Activated CD4-positive, CD25-positive, alpha-beta regulatory T cell (primary cell): Measurements from ENCODE around the gene PCDH9.
"Not testable (repeated sequence)": the region's sequence is repeated elsewhere in the genome, so short reads cannot be mapped to it uniquely, and the experiment has no call there.

ENCODE experiments used
- DNase-seq, 4 experiments: peaks; one replicate each; lab custom pipeline; 2025; lab: John Stamatoyannopoulos, UW

PCDH9 gene

DNA sequence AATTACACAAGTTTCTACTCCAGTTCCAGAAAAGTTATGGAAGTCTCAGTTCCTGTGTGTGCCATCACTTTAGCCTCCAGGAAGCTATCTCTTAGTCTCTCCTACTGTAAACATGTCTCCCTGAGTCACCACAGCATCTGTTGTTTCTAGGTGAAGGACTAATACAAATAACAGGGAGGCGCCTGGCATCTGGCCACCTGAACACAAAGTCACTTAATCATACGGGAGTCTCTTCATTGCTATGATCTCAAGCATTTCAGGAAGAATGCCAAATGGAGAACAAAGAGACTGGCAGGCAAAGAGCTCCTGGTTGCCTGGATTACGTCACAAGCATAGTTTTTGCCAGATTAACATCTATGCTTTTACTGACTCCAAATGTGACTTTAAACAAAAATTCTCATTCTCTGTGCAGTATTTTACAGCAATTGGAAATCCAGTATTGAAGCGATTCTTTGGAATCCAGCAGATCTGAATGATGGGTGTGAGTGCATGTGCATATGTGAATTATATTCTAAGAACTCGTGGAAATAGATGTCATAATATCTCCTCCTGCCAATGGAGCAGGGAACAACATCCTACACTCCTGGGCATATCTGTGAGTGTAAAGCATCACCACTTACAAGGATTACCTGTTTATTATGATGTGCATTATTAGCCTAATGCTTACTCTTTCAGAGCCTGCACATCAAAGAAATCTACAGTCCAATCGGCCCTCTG lies 572.8 kb downstream of the PCDH9 start:
- DNase-seq = no peak

DNA sequence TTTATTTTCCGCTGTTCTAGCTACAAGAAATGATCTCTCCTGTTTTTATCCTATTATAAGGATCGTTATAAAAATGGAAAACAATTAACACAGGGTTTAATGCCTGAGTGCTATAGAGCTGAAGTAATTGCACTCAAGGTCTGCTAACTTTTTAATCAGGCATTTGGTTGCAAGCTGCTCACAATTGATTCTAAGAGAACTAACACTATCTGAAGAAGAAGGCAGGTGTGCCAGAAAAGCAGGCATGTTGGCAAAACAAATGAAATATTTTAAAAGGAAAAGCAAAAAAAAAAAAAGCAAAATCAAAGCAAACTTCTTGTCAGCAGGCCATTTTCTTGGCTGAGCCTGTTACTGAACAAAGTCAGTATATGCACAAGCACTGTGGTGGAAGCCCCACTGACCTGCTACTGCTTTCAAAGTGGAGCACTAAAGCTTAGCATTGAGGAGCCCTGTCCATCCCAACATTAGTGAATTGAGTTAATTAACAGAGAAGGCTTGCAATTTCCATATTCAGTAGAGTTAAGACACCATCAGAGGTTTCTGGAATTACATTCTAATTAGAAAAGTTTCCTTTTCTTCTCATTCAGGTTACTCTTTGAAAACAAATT lies 574.2 kb downstream of the PCDH9 start:
- no peak for DNase-seq

DNA sequence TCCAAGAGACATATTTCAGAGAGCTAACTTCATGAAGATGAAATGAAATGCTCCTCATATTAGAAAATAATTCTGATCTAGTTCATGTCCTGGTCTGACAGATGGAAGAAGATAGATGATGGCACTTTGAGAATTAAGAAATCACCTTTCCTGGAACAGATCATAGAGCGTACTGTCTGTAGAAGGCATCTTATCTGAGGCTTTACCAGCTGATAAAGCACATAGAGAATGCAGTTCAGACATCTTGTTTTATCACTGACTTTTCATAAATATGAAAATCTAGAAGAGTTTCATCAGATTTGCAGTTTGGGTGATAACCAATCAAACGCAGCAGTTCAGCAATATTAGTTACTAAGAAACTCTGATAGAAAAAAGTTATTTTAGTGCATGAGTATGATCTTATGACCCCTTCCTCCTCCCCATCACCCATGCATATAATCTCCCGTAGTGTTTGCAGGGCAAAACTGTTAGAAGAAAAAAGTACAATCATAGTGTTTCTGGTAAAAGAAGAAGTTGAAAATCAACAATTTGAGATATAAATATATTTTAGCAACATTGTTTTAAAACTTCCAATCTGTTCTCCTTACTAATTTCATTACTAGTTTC lies 585.2 kb downstream of the PCDH9 start:
- no peak for DNase-seq

DNA sequence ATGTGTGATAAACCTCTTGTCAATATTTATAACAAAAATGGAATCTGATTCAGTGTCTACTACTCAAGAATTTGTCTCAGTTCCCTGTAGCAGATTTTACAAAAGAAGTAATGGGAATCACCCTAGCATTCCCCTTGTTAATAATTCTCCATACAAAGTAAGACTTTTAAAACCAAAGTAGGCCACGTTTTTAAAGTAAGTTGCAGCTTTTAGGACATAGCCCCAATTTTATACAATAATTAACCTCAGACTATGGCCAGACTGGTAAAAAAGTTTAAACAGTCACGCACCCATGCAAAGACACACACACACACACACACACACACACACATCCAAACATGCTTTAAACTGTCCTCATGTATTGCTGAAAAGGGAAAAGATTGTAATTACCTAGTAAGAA lies 589.9 kb downstream of the PCDH9 start:
- DNase-seq = no peak

GRCh38 chr13:66639044-66639443 lies 591.1 kb downstream of the PCDH9 start:
- DNase-seq = no peak

DNA sequence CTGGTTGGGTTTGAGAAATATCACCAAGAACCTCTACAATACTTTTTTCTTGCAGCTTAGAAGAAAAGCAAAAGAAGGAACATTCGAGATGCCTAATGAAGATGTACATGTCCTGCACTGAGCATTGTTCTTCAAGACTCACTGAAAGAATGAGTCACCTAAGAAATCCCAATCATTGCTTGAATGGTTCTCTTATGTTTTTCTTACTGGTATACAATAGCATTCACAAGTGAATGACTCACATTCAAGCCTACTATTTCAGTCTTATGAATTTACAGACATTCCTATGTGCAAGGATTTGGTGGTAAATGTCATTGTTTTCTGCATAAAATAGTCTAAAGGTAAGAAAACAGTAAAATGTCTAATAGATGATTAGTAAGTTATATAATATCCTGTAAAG lies 594.6 kb downstream of the PCDH9 start:
- no peak for DNase-seq

DNA sequence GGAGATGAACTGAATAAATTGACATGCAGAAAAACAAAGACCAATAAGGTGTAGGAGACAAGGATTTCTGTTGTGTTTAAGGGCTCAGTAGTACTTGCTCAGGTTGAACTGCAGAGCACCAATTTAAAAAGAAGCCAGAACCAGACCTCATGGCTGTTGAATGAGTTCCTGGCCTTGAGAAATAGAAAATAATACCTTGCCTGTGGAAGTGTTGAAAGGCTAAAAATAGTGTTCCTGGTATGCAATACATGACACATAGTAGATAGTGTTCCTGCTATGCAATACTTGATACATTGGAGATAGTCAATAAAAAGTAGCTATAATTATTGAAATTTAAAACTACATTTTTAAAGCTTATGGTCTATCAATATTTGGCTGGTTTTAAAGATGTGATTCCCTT lies 595.8 kb downstream of the PCDH9 start:
- DNase-seq = no peak

GRCh38 chr13:66627512-66627911 lies 602.6 kb downstream of the PCDH9 start:
- DNase-seq = no peak

- no peak for DNase-seq
Measured at GRCh38 chr13:66624302-66624701, 605.8 kb downstream of the PCDH9 start.

DNA sequence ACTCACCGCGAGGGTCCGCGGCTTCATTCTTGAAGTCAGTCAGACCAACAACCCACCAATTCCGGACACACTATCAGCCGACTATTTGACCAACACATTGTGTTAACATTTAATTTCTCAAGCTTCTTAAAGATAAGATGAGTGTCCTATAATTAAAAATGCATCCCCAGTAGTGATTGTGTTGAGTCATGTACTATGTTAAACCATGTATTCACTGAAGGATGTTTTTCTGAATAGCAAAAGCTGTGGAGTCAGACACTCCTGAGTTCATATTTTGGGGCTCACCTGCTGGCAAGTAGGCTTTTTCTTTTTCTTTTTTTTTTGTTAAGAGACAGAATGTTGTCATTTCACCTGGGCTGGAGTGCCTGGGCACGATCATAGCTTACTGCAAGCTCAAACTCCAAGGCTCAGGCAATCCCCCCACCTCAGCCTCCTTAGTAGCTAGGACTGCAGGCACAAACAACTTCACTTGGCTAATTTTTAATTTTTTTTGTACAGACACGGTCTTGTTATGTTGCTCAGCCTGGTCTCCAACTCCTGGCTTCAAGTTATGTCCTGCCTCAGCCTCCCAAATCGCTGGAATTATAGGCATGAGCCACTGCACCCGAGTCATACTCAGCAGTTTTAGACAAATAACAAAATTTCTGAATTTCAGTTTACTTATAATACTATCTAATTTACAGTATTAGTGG lies 606.9 kb downstream of the PCDH9 start:
- no peak for DNase-seq

DNA sequence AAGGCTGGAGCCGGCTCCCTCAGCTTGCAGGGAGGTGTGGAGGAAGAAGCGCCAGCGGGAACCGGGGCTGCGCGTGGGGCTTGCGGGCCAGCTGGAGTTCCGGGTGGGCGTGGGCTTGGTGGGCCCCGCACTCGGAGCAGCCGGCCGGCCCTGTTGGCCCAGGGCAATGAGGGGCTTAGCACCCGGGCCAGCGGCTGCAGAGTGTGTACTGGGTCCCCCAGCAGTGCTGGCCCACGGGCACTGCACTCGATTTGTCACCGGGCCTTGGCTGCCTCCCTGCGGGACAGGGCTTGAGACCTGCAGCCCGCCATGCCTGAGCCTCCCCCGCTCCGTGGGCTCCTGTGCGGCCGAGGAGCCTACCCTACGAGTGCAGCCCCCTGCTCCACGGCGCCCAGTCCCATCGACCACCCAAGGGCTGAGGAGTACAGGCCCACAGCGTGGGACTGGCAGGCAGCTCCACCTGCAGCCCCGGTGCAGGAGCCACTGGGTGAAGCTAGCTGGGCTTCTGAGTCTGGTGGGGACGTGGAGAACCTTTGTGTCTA lies 608.2 kb downstream of the PCDH9 start:
- not testable (repeated sequence) for DNase-seq

- DNase-seq = no peak
Measured at GRCh38 chr13:66618702-66619101, 611.4 kb downstream of the PCDH9 start.

GRCh38 chr13:66617786-66618185 lies 612.4 kb downstream of the PCDH9 start:
- DNase-seq = no peak

DNA sequence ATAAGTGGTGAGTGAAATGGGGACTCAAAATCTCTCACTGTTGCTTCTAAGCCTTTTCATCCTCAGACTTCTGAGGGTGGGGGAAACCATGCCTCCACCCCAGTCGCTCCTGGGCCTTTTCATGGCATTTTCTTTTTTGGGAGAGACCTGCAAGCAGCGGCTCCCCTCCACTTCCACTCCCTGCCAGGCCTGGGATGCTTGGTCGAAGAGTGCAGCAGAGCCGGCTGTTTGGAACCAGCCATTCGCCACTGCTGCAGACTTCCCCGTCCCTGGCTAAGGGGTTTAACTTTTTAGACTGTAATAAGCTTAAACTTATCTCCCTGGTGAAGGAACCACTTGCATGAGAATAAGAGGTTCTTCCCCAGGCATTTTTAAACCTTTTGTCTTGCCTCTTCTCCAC lies 617.2 kb downstream of the PCDH9 start:
- no peak for DNase-seq

DNA sequence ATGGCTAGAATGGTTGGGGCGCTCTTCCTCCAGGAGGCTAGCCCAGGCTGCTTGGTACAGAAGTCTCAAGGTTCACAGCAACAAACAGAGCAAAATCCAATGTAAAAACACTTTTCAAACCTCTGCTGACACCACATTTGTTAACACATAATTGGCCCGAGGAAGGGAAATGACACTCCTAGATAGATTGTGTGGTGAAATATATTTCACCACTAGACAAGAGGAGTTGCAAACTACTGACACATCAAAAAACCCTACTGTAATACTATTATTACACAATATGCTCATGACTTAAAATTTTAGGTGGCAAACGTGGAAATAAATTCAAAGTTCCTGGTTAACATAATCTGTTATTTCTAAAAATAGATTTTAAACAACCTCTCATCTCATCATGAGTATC lies 643.6 kb downstream of the PCDH9 start:
- DNase-seq = no peak

DNA sequence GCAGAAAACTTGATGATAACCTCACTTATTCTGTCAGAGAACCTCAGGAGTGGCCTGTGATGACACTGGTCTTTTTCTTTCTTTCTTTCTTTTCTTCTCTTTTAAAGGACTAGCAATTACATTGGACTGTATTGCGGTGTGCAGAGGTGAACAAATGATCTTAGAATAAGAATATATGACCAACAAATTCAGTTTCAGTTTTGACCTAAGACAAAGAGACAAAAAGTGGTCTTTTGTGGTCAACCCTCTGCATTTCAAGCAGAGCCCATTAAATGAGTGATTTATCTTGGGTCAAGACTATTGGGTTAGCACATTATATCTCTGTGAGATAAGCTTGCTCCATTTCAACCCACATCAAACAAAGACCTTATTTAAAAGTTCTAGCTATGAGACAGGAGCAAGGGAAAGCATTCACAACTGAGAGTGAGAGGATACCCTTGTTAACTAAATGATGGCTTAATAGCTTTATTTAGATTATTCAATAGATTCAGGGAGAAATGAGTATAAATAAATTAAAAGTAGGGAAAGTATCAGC lies 644.4 kb downstream of the PCDH9 start:
- DNase-seq = no peak

- DNase-seq = no peak
Measured at GRCh38 chr13:66581675-66582074, 648.5 kb downstream of the PCDH9 start.

DNA sequence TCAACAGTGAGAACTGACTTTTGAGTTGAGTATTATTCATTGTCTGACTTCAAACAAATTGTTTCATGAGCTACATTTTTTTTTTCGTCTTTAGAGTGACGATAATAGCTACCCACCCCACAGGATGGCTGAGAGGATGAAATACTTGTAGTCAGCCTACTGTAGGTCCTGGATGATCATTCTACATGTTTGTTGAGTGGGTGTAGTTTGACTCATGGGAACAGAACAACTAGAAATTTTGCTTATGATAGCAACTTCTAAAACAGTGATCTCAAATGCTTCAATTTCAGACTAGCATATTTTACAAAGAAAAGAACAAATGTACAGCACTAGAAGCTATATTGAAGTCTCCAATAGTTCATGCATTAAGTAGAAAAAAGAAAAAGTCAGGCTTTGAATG lies 651.8 kb downstream of the PCDH9 start:
- no peak for DNase-seq

GRCh38 chr13:66577358-66577757 lies 652.8 kb downstream of the PCDH9 start:
- DNase-seq = no peak

- DNase-seq = no peak
Measured at GRCh38 chr13:66576381-66576780, 653.8 kb downstream of the PCDH9 start.

GRCh38 chr13:66574606-66575005 lies 655.5 kb downstream of the PCDH9 start:
- DNase-seq = no peak

GRCh38 chr13:66567899-66568612 lies 662.1 kb downstream of the PCDH9 start:
- DNase-seq = no peak
